ENCODE data around the gene PYDC1.
A peak's percentile ranks its signal among the peaks of the same experiment; 100 is the strongest.
"Not testable (repeated sequence)": the region's sequence is repeated elsewhere in the genome, so short reads cannot be mapped to it uniquely, and the experiment has no call there.

The PYDC1 gene

GRCh38 chr16:31195861-31196260 lies 21.1 kb downstream of the PYDC1 start:
- not testable (repeated sequence) for DNase-seq

GRCh38 chr16:31194898-31195297 lies 22.0 kb downstream of the PYDC1 start:
- no peak for DNase-seq

DNA sequence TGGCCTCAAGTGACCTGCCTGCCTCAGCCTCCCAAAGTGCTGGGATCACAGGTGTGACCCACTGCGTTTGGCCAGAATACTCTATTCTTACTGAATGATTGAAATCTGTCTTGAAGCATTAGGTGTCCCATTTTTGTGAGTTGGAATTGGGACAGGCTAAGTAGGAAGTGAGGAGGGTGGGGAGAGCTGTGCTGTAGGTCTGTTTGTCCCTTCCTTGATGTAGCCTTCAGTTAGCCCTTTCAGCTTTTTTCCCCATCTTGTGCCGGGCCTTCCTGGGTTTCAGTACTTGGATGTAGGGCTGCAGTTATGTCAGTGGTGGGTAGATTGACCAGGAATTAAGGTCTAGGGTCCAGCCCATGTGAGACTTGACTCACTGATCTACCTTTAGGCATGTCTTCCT lies 23.1 kb downstream of the PYDC1 start:
- no peak for DNase-seq

- no peak for DNase-seq
Measured at GRCh38 chr16:31192856-31193642, 23.9 kb downstream of the PYDC1 start.

- no peak for DNase-seq
Measured at GRCh38 chr16:31191697-31192428, 25.1 kb downstream of the PYDC1 start.

DNA sequence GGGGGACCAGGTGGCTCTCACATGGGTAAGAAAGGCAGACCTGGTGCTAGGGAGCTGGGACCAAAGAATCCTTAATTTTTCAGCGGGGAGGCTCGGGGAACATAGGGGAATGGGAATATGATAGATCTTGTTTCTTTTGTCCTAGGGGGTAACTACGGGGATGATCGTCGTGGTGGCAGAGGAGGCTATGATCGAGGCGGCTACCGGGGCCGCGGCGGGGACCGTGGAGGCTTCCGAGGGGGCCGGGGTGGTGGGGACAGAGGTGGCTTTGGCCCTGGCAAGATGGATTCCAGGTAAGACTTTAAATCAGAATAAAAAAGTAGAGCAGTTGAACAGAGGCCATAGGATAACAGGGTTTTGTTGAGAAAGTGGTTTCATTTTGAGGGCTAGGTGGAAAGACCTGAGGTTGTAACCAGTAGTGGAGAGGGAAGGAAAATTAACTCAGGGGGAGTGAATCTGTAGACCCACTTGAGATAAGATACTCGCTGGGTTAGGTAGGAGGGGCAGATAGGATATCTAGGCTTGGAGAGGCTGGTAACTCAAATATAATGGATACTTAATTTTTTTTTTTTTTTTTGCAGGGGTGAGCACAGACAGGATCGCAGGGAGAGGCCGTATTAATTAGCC lies 26.0 kb downstream of the PYDC1 start:
- no peak for DNase-seq

DNA sequence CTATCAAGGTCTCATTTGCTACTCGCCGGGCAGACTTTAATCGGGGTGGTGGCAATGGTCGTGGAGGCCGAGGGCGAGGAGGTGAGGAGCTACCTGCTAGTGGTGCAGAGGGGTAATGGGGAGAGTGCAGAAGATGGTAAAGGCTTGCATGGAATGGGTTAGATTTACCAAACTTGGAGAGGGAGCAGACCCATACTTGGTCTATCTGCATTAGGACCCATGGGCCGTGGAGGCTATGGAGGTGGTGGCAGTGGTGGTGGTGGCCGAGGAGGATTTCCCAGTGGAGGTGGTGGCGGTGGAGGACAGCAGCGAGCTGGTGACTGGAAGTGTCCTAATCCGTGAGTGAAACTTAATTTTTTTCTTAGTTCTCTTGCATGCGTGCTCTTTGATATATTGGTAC lies 26.9 kb downstream of the PYDC1 start:
- DNase-seq, result no peak

- no peak for DNase-seq
Measured at GRCh38 chr16:31189412-31189778, 27.5 kb downstream of the PYDC1 start.

DNA sequence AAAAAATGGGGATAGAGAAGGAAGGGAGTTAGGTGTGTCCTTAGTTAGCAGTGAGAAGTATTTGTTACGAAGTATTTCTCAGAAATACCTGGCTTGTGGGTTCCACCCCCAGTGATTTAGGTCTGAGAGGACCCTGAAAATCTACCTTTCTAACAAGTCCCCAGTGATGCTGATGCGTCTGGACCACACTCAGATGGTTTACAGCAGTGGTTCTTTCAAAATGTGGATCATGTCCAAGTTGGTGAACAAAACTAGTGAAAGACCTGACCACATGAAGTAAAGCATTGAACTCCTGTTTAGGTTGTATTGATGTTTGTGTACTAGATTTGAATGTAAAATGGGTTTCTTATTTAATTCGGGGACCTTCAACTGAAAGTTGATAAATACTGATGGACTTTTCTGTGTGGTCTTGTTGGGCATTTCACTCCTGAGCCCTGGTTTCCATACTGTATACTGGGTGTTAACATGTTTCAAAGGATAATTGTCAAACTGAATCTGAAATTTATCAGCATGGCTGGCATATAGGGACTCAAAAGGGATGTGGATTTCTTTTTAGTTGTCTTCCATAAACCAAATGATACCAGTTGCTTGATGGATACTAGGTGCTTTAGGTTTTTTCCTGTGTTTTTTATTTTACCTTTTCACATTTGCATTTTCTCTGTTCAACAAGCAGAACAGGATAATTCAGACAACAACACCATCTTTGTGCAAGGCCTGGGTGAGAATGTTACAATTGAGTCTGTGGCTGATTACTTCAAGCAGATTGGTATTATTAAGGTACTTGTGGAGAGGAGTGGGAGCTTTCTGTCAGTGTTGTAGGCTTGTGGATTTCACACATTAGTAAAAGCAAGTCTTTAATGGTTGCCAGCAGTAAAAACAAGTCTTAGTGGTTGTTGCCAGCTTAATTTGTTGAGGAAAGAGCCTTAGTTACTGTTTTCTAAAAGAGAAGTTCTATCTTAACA lies 28.2 kb downstream of the PYDC1 start:
- no peak for DNase-seq

- no peak for DNase-seq
Measured at GRCh38 chr16:31187808-31188189, 29.1 kb downstream of the PYDC1 start.

GRCh38 chr16:31186930-31187807 lies 29.8 kb downstream of the PYDC1 start:
- DNase-seq, result no peak

DNA sequence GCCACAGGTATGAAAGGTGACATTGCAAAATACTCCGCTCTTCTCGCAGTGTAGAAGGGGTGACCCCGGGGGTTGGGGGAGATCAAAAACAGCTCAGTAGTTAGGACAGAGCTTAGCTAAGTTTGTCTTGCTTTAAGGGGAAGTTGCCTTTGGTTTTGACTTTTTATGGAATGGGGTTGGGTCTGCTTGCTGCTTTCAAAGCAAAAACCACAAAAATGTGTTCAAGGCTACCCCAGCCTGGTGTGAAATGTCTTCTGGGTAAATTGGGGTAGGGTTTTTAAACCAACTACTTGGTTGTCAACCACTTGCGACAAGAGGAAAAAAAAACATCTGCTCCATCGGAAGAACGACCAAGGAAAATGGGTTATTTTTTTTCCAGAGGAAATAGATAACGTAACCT lies 30.8 kb downstream of the PYDC1 start:
- DNase-seq, result no peak

DNA sequence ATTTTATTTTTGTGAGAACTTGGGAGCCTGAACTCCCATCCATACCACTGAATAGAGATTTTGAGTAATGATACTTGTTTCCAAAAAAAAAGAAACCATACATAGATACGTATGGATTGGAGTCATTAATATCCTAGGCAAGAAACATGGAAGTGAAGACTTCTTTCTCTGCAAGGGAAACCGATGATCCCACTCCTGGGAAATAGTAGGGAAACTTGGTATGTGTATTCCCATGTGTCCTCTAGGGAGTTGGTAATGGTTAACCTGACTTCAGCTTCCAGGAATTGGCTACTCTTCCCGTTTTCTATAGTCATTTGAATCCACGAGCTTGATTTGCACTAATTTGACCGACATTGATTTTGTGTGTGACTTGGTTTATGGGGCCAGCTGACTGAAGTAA lies 31.6 kb downstream of the PYDC1 start:
- DNase-seq, result no peak

DNA sequence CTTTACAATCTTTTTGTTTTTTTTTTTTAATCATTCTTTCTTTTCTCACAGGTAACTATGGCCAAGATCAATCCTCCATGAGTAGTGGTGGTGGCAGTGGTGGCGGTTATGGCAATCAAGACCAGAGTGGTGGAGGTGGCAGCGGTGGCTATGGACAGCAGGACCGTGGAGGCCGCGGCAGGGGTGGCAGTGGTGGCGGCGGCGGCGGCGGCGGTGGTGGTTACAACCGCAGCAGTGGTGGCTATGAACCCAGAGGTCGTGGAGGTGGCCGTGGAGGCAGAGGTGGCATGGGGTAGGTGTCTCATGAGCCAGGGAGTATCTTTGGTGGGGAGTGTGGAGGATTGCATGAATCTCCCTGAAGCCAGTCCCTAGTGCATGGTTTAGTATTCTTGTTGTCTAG lies 32.0 kb downstream of the PYDC1 start:
- no peak for DNase-seq

DNA sequence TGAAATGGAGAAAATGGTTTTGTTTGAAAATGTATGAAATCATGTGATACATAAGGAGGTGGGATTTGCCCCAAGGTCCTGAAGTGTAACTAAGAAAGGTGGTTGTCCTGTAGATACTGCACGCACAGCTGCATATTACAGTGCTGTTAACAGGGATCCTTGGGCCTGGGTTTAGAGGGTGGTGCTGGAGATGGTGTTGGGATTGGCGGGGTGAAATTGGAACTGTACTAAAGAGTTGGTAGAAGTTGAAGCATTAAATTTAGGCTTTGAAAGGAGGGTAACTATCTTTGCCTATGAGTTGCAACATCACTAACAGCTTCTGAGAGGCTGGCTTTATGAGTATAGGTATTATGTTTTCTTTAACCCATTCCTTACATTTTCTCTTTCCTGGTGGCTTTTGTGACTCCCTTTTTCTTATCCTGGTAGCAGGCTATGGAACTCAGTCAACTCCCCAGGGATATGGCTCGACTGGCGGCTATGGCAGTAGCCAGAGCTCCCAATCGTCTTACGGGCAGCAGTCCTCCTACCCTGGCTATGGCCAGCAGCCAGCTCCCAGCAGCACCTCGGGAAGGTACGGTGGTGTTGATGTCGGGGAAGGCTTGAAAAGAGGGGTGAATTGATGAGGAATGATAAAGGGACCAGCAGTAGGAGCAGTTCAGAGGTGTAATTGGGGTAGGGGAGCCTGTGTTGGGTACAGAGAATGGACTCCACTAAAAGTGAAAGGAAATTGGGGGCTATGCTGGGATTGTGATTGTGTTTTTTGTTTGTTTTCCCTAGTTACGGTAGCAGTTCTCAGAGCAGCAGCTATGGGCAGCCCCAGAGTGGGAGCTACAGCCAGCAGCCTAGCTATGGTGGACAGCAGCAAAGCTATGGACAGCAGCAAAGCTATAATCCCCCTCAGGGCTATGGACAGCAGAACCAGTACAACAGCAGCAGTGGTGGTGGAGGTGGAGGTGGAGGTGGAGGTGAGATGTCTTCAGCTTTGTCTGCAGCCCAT lies 33.2 kb downstream of the PYDC1 start:
- no peak for DNase-seq

- no peak for DNase-seq
Measured at GRCh38 chr16:31182391-31182790, 34.5 kb downstream of the PYDC1 start.

DNA sequence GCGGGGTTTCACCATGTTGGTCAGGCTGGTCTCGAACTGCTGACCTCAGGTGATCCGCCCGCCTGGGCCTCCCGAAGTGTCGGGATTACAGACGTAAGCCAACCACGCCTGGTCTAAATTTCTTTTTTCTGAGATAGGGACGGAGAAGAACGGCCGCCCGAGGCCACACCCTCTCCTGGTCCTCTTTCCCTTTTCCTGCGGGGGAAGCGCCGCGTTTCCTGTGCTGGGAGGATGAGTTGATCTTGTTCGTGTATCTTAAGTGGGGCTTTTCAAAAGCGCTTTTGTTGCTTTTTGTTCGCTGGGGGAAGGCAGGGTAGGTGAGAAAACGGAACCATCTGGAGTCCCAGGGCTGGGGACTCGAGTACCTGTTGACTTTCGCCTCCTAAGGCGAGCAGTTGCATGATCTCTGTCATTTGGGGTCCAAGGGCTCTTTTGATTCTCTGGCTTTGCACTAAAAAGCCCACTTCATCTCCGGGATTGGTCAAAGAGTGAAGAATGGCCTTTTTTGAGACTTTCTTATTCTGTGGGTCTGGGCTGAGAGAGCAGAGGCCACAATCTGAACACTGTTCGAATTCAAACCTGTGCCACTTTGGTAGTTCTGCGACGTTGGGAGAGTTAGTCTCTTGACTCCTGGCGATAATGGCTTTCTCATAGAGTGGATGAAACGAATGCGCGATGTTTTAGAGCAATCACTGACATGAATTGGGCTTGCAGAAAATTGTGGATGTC lies 35.7 kb downstream of the PYDC1 start:
- no peak for DNase-seq

DNA sequence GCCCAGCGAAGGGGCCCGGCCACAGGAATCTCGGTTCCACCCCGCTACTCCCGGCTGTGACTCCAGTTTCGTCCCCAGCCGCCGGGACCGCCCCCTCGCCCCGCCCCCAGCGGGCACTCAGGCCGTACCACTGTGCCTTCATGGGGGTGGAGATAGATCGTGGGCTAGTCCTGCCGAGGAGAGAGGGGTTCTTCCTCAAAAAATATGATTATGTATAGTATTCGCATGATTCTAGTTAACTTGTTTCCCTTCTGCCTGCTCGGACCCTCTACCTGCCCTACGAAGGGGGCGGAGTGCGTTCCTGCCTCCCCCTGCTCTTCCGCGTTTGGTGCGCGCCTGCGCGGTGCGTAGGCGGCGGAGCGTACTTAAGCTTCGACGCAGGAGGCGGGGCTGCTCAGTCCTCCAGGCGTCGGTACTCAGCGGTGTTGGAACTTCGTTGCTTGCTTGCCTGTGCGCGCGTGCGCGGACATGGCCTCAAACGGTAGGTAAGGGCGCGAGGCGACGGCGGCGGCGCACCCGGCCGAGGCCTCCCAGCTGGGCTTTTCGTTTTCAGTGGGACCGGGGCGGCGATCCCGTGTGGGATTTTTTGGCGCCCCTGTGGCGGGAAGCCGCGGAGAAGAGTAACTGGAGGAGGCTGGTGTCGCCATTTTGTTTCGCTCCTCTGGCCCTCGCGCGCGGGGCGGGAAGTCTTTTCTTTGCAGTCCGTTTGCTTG lies 37.0 kb downstream of the PYDC1 start, which contains the start of gene FUS:
TSS of gene FUS (plus strand) at position 393 of the 713 bp plus-strand sequence. CDS start at position 469, 76 bp downstream.
- DNase-seq, result peak; percentile 90

GRCh38 chr16:31179219-31179746 lies 37.7 kb downstream of the PYDC1 start:
- no peak for DNase-seq
